ENCODE data around the gene ST6GALNAC6.

GRCh38 chr9:127897193-127897692 lies 2.2 kb downstream of the ST6GALNAC6 start:
- TF ChIP-seq CTCF (conservative IDR thresholded peaks at IDR 0.05 in 1 of 2, IDR thresholded peaks at IDR 0.05 in 1 of 2; ENCODE audit: extremely low read depth in 1 of 2, insufficient read depth in 1 of 2, low read depth in 1 of 2, low read length in 2 of 2) (no peak), EZH2 (IDR thresholded peaks at IDR 0.05; ENCODE audit: borderline replicate concordance, low read length) (no peak)

Data from mammary epithelial cell (primary cell).